Spinal cord (tissue), 10 donors: ENCODE data around the gene GARNL3. TPM values are rescaled to one million over a fixed set of nuclear protein-coding genes. Genes with fewer than 3 reads are reported as not detected.
A peak's percentile ranks its signal among the peaks of the same experiment; 100 is the strongest.

Experiments used
- DNase-seq, 6 donors: peaks; one replicate each; pipeline versions ENCODE4 v3.0.0 to v3.0.0-alpha.2; 2013 to 2015; ENCODE audit warnings: low spot score in 6 of 6, low read depth in 4 of 6
- H3K27ac ChIP-seq: one replicate; pipeline ENCODE4 v1.5.1; 2013; ENCODE audit warnings: low read depth, low read length, control low read depth
- H3K27me3 ChIP-seq: one replicate; pipeline ENCODE4 v1.6.1; 2013; ENCODE audit warnings: low read length; ENCODE audit not compliant: control insufficient read depth, insufficient read depth
- H3K36me3 ChIP-seq: one replicate; pipeline ENCODE4 v1.6.1; 2013; ENCODE audit warnings: low read length; ENCODE audit not compliant: control insufficient read depth, insufficient read depth
- H3K4me1 ChIP-seq: one replicate; pipeline ENCODE4 v1.6.1; 2013; ENCODE audit warnings: low read length; ENCODE audit not compliant: control insufficient read depth, insufficient read depth
- H3K4me3 ChIP-seq: one replicate; pipeline ENCODE4 v1.5.1; 2013; ENCODE audit warnings: low read depth, low read length, control low read depth
- H3K9me3 ChIP-seq: one replicate; pipeline ENCODE4 v1.6.1; 2013; ENCODE audit warnings: low read length; ENCODE audit not compliant: control insufficient read depth, insufficient read depth
- WGBS: methylation state at CpG from one replicate; pipeline ENCODE4 v1.1.5; 2013; ENCODE audit warnings: missing lambda C conversion rate; ENCODE audit not compliant: insufficient coverage; 5-methylcytosine and 5-hydroxymethylcytosine counted together
- polyA plus RNA-seq, 2 donors: library from polyadenylated mRNA; unstranded; fragments of 120-200 nt; gene quantifications; one replicate each; pipeline ENCODE4 v1.2.1, GENCODE V29; 2013; ENCODE audit not compliant: insufficient read length in 2 of 2
- total RNA-seq, 2 donors: library from RNA; depleted of rRNA in 1 of 2; stranded (reverse); fragments of 120-200 nt in 1 of 2; fragments of >200 nt in 1 of 2; gene quantifications; one replicate each; pipeline versions ENCODE4 v1.2.3 to v1.2.4, GENCODE V29; 2013 to 2014
- donor health status: healthy.

Gene GARNL3
- total and polyA plus RNA-seq, 4 donors: 70.7 to 91.3 (median 73.1) TPM

GRCh38 chr9:127424676-127424999 is 160.1 kb downstream of the GARNL3 start:
- H3K9me3 ChIP-seq: no peaks in the 10 kb centered on the region
- H3K36me3 ChIP-seq: peaks cover 13% of the 10 kb centered on the region
- peak overlapping the region; percentile 98 for H3K27ac ChIP-seq
- under 1% methylated on average over 9 of the region's 13 CpGs for WGBS
- peaks cover 29% of the 10 kb centered on the region for H3K4me1 ChIP-seq
- peak overlapping the region; percentile 98 for H3K4me3 ChIP-seq
- no peaks in the 10 kb centered on the region for H3K27me3 ChIP-seq
- no peak for DNase-seq

DNA sequence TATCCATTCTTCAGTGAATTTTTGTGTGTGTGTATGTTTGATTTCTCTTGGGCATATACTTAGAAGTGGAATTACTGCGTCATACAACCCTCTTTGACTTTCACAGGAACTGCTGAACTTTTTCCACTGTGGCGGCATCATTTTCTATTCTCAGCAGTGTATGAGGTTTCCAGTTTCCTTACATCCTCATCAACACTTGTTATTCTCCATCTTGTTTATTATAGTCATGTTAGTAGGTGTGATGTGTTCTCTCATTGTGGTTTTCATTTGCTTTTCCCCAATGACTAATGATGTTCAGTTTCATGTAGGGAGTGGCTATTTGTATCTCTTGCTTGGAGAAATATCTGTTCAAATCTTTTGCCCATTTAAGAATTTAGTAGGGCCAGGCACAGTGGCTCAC is 162.2 kb downstream of the GARNL3 start:
- Histone ChIP-seq H3K4me3 (no peak overlapping the region), H3K36me3 (peaks cover 16% of the 10 kb centered on the region), H3K27me3 (no peaks in the 10 kb centered on the region), H3K9me3 (no peaks in the 10 kb centered on the region), H3K4me1 (peaks cover 29% of the 10 kb centered on the region), H3K27ac (no peak overlapping the region)
- WGBS: no CpG with 5 or more reads among the region's 2 CpGs
- DNase-seq: no peak

DNA sequence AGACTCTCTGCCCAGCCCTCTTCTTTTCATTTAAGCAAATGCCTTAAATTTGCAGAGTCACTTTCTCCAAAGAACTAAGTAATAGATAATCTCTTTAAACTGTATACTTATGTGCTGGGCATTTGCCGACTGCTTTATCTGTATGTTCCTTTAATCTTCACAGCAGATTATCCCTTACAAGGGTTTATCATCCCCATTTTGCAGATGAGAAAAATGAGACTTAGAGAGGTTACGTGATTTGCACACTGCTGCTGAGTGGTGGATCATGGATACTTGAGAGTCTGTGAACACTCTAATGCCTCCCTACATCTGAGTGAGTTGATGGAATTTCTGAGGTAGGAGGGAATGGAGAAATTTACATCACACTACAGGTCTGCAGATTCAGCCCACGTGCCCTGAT is 163.8 kb downstream of the GARNL3 start:
- DNase-seq: no peak
- H3K4me1 ChIP-seq: peaks cover 15% of the 10 kb centered on the region
- no peaks in the 10 kb centered on the region for H3K9me3 ChIP-seq
- peaks cover 21% of the 10 kb centered on the region for H3K36me3 ChIP-seq
- H3K27me3 ChIP-seq: no peaks in the 10 kb centered on the region
- no peak overlapping the region for H3K27ac ChIP-seq
- no peak overlapping the region for H3K4me3 ChIP-seq
- no CpG with 5 or more reads among the region's 3 CpGs for WGBS

GRCh38 chr9:127430415-127430814 is 165.8 kb downstream of the GARNL3 start:
- WGBS: 92% methylated on average over 4 of the region's 8 CpGs
- Histone ChIP-seq H3K4me1 (peaks cover 4% of the 10 kb centered on the region), H3K4me3 (no peak overlapping the region), H3K9me3 (no peaks in the 10 kb centered on the region), H3K27ac (no peak overlapping the region), H3K36me3 (peaks cover 39% of the 10 kb centered on the region), H3K27me3 (no peaks in the 10 kb centered on the region)
- no peak for DNase-seq

DNA sequence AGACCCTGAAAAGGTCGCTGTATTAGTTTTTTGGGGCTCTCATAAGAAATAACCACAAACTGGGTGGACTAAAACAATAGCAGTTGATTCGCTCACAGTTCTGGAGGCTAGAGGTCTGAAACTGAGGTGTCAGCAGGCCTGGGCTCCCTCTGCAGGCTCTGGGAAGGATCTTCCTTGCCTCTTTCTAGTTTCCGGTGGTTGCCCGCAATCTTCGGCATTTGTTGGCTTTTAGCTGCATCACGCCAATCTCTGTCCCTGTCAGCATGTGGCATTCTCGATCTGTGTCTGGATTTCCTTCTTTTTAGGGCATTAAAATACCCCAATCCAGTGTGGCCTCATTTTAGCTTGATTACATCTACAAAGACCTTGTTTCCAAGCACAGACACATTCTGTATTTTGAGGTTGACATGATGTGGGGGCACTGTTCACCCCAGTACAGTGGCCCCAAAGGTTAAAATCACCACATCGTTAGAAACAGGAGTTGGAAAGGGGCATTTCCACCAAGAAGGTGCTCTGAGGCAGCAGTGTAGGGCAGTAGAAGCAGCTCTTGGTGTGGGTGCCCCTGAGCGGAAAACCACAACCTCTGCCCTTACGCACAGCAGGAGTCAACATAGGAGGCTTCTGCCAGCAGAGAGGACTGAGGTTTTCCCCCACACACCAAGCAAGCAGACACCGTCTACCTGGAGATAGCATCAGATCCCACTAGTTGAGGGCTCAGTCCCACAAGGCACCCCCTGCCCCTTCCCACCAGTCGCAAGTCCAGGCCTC is 173.1 kb downstream of the GARNL3 start:
- no peaks in the 10 kb centered on the region for H3K4me1 ChIP-seq
- 89% methylated on average over 11 of the region's 12 CpGs for WGBS
- no peaks in the 10 kb centered on the region for H3K27me3 ChIP-seq
- no peaks in the 10 kb centered on the region for H3K9me3 ChIP-seq
- peak in 1 of 6 donors; percentile 20 for DNase-seq
- no peak overlapping the region for H3K4me3 ChIP-seq
- H3K36me3 ChIP-seq: peaks cover 80% of the 10 kb centered on the region
- H3K27ac ChIP-seq: no peak overlapping the region

DNA sequence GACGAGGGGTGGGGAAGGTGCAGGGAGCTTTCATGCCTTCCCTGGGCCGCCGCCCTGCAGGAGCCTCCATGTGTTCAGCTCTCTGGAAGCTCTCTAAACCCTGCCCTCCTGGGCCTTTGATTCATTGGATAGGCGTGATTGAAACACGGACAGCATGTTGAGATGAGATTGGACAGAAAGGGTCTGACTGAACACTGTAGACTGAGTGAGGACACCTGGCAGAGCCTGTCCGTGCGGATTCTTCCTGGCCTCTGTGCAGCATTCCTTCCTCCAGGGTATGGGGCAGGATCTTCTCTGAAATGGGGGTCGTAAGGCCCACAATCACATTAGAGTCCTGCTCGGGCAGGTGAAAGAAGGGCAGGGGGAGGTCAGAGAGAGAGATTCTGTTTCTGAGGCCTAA is 173.8 kb downstream of the GARNL3 start:
- H3K36me3 ChIP-seq: peaks cover 80% of the 10 kb centered on the region
- 94% methylated on average over 8 of the region's 9 CpGs for WGBS
- no peaks in the 10 kb centered on the region for H3K9me3 ChIP-seq
- H3K27ac ChIP-seq: no peak overlapping the region
- no peaks in the 10 kb centered on the region for H3K4me1 ChIP-seq
- H3K4me3 ChIP-seq: no peak overlapping the region
- no peak for DNase-seq
- no peaks in the 10 kb centered on the region for H3K27me3 ChIP-seq

Other genes with a start within 250 kb of the GARNL3 start
- gene ANGPTL2, start 142.1 kb upstream of the GARNL3 start, total RNA-seq: 10 to 100 TPM; 22.1 to 58.5 TPM
- 10 to 100 TPM; 42.6 to 50.3 TPM for gene ANGPTL2, start 142.1 kb upstream of the GARNL3 start, polyA plus RNA-seq
- gene SLC2A8, start 132.4 kb downstream of the GARNL3 start, total RNA-seq: 10 to 100 TPM; 15.7 to 20.8 TPM
- gene SLC2A8, start 132.4 kb downstream of the GARNL3 start, polyA plus RNA-seq: 10 to 100 TPM; 27.9 to 32.3 TPM
- 10 to 100 TPM in 1 of 2 donors, 1 to 10 TPM in 1; 8.8 to 12.2 TPM for gene ZNF79, start 159.6 kb downstream of the GARNL3 start, total RNA-seq
- gene ZNF79, start 159.6 kb downstream of the GARNL3 start, polyA plus RNA-seq: 1 to 10 TPM; 5.3 to 6.1 TPM
- 1,000 to 10,000 TPM in 1 of 2 donors, 100 to 1,000 TPM in 1; 442 to 1,810 TPM for gene RPL12, start 186.6 kb downstream of the GARNL3 start, total RNA-seq
- gene RPL12, start 186.6 kb downstream of the GARNL3 start, polyA plus RNA-seq: 1,000 to 10,000 TPM in 1 of 2 donors, 100 to 1,000 TPM in 1; 996 to 1,029 TPM
- 10 to 100 TPM; 14.7 to 18.8 TPM for gene LRSAM1, start 186.7 kb downstream of the GARNL3 start, total RNA-seq
- 10 to 100 TPM; 35.4 to 44.5 TPM for gene LRSAM1, start 186.7 kb downstream of the GARNL3 start, polyA plus RNA-seq